GM21528 (cell line): ENCODE measurements around the gene LATS2.
"Not testable (repeated sequence)": the region's sequence is repeated elsewhere in the genome, so short reads cannot be mapped to it uniquely, and the experiment has no call there.

ENCODE experiments used
- ATAC-seq: cut with Tn5 transposase; IDR thresholded peaks from one replicate; pipeline ENCODE4 v1.9.1; 2021; ENCODE audit warnings: mild to moderate bottlenecking, moderate library complexity; ENCODE audit not compliant: unreplicated experiment, low FRiP score

Gene LATS2

GRCh38 chr13:21075379-21076249, 14.2 kb upstream of the LATS2 start:
- no peak for ATAC-seq

- ATAC-seq: no peak
Measured at GRCh38 chr13:21075011-21075378, 13.6 kb upstream of the LATS2 start.

- no peak for ATAC-seq
Measured at GRCh38 chr13:21074546-21074945, 13.2 kb upstream of the LATS2 start.

GRCh38 chr13:21071924-21072323, 10.5 kb upstream of the LATS2 start:
- ATAC-seq: no peak

GRCh38 chr13:21071015-21071414, 9.6 kb upstream of the LATS2 start:
- no peak for ATAC-seq

GRCh38 chr13:21069561-21070004, 8.2 kb upstream of the LATS2 start:
- no peak for ATAC-seq

GRCh38 chr13:21067848-21068247, 6.5 kb upstream of the LATS2 start:
- no peak for ATAC-seq

GRCh38 chr13:21066946-21067345, 5.6 kb upstream of the LATS2 start:
- ATAC-seq: no peak

GRCh38 chr13:21065686-21066085, 4.3 kb upstream of the LATS2 start:
- ATAC-seq: no peak

- ATAC-seq: no peak
Measured at GRCh38 chr13:21063031-21063430, 1.6 kb upstream of the LATS2 start.

GRCh38 chr13:21060338-21061028, 903 bp downstream of the LATS2 start:
- peak; percentile 14 for ATAC-seq

- no peak for ATAC-seq
Measured at GRCh38 chr13:21059641-21060337, 1.6 kb downstream of the LATS2 start.

- ATAC-seq: no peak
Measured at GRCh38 chr13:21058361-21058760, 3.0 kb downstream of the LATS2 start.

- ATAC-seq: no peak
Measured at GRCh38 chr13:21055511-21056045, 5.8 kb downstream of the LATS2 start.

- ATAC-seq: no peak
Measured at GRCh38 chr13:21055016-21055415, 6.4 kb downstream of the LATS2 start.

GRCh38 chr13:21054313-21054712, 7.1 kb downstream of the LATS2 start:
- no peak for ATAC-seq

GRCh38 chr13:21053231-21053630, 8.2 kb downstream of the LATS2 start:
- no peak for ATAC-seq

- ATAC-seq: no peak
Measured at GRCh38 chr13:21051675-21052074, 9.7 kb downstream of the LATS2 start.

- no peak for ATAC-seq
Measured at GRCh38 chr13:21050288-21051197, 10.8 kb downstream of the LATS2 start.

- ATAC-seq: not testable (repeated sequence)
Measured at GRCh38 chr13:21049731-21050130, 11.7 kb downstream of the LATS2 start.
